GM12878 (cell line): ENCODE measurements around the gene RTN4.

Experiments used
- EZH2 ChIP-seq: IDR thresholded peaks from 2 replicates; pipeline ENCODE4 v1.6.1; 2012; ENCODE audit warnings: low read depth, mild to moderate bottlenecking, control low read depth, inconsistent platforms, low read length, borderline replicate concordance; ENCODE audit not compliant: control insufficient read depth
- KDM1A ChIP-seq: fragments of 200-600 bp; sonication (generic); IDR thresholded peaks from 2 replicates; pipeline ENCODE4 v1.6.1; 2016; ENCODE audit warnings: borderline replicate concordance
- RCOR1 ChIP-seq: conservative IDR thresholded peaks from 2 replicates; pipeline ENCODE4 v1.6.1; 2012; ENCODE audit warnings: low read depth, low read length, improper control_type of control experiment
- SRF ChIP-seq, 2 experiments: IDR thresholded peaks; 2 replicates each; pipeline ENCODE4 v1.6.1; 2011; ENCODE audit warnings: low read depth in 2 of 2, low read length in 2 of 2, mild to moderate bottlenecking in 1 of 2, moderate library complexity in 1 of 2
- STAT3 ChIP-seq: IDR thresholded peaks from 2 replicates; pipeline ENCODE4 v1.6.1; 2011; ENCODE audit warnings: low read depth, low read length, improper control_type of control experiment
- TF ChIP-seq, protein P1 (sequence below), 3 experiments: IDR thresholded peaks in 2 of 3; conservative IDR thresholded peaks in 1 of 3; 2 replicates each; pipeline ENCODE4 v1.5.1; 2011; ENCODE audit warnings: low read depth in 3 of 3, low read length in 3 of 3, mild to moderate bottlenecking in 3 of 3, control low read depth in 2 of 3, moderate library complexity in 2 of 3, inconsistent platforms in 1 of 3, mixed read lengths in 1 of 3; ENCODE audit not compliant: control insufficient read depth in 2 of 3, insufficient read depth in 1 of 3; ENCODE audit errors: extremely low read depth in 1 of 3
- TF ChIP-seq, protein P2 (sequence below): IDR thresholded peaks from 2 replicates; pipeline ENCODE4 v1.6.1; 2012; ENCODE audit warnings: low read depth, low read length, improper control_type of control experiment
- TF ChIP-seq, protein P3 (sequence below): IDR thresholded peaks from 2 replicates; pipeline ENCODE4 v1.6.1; 2012; ENCODE audit warnings: mild to moderate bottlenecking, low read depth, low read length

DNA sequence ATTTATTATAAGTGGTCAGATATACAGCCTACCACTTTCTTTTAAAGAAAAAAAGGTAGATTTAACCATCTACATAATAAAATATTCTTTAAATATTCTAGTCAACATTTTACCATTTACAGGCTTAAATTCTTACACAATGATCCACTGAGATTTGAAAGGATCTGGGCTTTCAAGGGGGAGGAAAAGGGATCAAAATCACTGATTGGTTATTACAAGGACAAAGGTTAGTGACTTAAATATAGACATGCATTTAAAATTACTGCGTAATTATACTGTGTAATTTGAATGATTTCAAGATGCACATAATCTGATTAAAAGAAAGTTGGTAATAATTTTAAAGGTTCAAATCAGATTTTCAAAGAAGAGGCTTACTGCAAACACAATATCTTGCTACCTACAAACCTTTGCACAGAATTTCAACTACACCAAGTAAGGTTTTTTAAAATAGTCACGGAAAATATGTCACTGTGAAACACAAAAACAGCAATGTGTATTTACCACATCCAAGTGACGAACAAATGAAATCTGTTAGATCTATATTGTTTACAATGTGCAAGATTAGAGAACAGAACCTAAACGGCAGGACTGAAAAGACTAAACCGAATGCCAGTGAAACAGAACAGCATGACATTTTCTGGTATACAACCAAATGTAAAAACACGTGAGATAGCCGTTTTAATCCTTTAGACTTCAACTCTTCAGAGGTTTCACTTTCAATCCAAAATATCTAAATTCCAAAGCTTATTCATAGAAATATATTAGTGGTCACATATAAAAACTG, 40.8 kb downstream of the RTN4 start:
- TF ChIP-seq, protein P1, sequence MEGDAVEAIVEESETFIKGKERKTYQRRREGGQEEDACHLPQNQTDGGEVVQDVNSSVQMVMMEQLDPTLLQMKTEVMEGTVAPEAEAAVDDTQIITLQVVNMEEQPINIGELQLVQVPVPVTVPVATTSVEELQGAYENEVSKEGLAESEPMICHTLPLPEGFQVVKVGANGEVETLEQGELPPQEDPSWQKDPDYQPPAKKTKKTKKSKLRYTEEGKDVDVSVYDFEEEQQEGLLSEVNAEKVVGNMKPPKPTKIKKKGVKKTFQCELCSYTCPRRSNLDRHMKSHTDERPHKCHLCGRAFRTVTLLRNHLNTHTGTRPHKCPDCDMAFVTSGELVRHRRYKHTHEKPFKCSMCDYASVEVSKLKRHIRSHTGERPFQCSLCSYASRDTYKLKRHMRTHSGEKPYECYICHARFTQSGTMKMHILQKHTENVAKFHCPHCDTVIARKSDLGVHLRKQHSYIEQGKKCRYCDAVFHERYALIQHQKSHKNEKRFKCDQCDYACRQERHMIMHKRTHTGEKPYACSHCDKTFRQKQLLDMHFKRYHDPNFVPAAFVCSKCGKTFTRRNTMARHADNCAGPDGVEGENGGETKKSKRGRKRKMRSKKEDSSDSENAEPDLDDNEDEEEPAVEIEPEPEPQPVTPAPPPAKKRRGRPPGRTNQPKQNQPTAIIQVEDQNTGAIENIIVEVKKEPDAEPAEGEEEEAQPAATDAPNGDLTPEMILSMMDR (IDR thresholded peaks at IDR 0.05 in 2 of 3, conservative IDR thresholded peaks at IDR 0.05 in 1 of 3; ENCODE audit: control insufficient read depth in 2 of 3, extremely low read depth in 1 of 3, insufficient read depth in 1 of 3, low read depth in 3 of 3, low read length in 3 of 3) = no peak
- TF ChIP-seq SRF (IDR thresholded peaks at IDR 0.05; ENCODE audit: low read depth in 2 of 2, low read length in 2 of 2) = no peak
- TF ChIP-seq, protein P2, sequence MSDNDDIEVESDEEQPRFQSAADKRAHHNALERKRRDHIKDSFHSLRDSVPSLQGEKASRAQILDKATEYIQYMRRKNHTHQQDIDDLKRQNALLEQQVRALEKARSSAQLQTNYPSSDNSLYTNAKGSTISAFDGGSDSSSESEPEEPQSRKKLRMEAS = no peak
- no peak for TF ChIP-seq EZH2
- no peak for TF ChIP-seq RCOR1
- no peak for TF ChIP-seq STAT3
- TF ChIP-seq, protein P3, sequence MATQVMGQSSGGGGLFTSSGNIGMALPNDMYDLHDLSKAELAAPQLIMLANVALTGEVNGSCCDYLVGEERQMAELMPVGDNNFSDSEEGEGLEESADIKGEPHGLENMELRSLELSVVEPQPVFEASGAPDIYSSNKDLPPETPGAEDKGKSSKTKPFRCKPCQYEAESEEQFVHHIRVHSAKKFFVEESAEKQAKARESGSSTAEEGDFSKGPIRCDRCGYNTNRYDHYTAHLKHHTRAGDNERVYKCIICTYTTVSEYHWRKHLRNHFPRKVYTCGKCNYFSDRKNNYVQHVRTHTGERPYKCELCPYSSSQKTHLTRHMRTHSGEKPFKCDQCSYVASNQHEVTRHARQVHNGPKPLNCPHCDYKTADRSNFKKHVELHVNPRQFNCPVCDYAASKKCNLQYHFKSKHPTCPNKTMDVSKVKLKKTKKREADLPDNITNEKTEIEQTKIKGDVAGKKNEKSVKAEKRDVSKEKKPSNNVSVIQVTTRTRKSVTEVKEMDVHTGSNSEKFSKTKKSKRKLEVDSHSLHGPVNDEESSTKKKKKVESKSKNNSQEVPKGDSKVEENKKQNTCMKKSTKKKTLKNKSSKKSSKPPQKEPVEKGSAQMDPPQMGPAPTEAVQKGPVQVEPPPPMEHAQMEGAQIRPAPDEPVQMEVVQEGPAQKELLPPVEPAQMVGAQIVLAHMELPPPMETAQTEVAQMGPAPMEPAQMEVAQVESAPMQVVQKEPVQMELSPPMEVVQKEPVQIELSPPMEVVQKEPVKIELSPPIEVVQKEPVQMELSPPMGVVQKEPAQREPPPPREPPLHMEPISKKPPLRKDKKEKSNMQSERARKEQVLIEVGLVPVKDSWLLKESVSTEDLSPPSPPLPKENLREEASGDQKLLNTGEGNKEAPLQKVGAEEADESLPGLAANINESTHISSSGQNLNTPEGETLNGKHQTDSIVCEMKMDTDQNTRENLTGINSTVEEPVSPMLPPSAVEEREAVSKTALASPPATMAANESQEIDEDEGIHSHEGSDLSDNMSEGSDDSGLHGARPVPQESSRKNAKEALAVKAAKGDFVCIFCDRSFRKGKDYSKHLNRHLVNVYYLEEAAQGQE = no peak
- no peak for TF ChIP-seq KDM1A
